Upper lobe of left lung (tissue), 6 donors: ENCODE results near the gene TMEM81. TPM values are rescaled to one million over a fixed set of nuclear protein-coding genes. Genes with fewer than 3 reads are reported as not detected.

Experiments used
- ATAC-seq, 2 donors: fragments of 200-7000 bp; cut with Tn5 transposase; one replicate each; pipeline ENCODE4 v1.9.1; 2022; ENCODE audit warnings: mild to moderate bottlenecking in 2 of 2, moderate library complexity in 2 of 2; ENCODE audit not compliant: low FRiP score in 2 of 2
- DNase-seq, 2 donors: peaks; one replicate each; pipeline ENCODE4 v3.0.0-alpha.2; 2019 to 2020
- H3K27ac ChIP-seq, 4 donors: fragments of 200-600 bp; sonication (generic); one replicate each; pipeline ENCODE4 v1.5.1; 2016 to 2019
- H3K27me3 ChIP-seq, 4 donors: fragments of 200-600 bp; sonication (generic); one replicate each; pipeline ENCODE4 v1.5.1; 2017 to 2019
- H3K36me3 ChIP-seq, 4 donors: fragments of 200-600 bp; sonication (generic); one replicate each; pipeline ENCODE4 v1.5.1; 2016 to 2019
- H3K4me1 ChIP-seq, 4 donors: fragments of 200-600 bp; sonication (generic); one replicate each; pipeline ENCODE4 v1.5.1; 2018 to 2019
- H3K4me3 ChIP-seq, 4 donors: fragments of 200-600 bp; sonication (generic); one replicate each; pipeline ENCODE4 v1.5.1; 2017 to 2019; ENCODE audit warnings: mild to moderate bottlenecking in 2 of 4, moderate library complexity in 1 of 4
- H3K9me3 ChIP-seq, 4 donors: fragments of 200-600 bp; sonication (generic); one replicate each; pipeline ENCODE4 v1.5.1; 2018 to 2019
- CTCF ChIP-seq, 6 experiments: fragments of 450-650 bp in 4 of 6; fragments of 200-600 bp in 2 of 6; sonication (generic) in 2 of 6; IDR thresholded peaks; one replicate each; pipeline ENCODE4 v1.5.1; 2016 to 2019; ENCODE audit warnings: antibody characterized with exemption in 6 of 6
- EP300 ChIP-seq, 4 donors: sonication (generic); formaldehyde crosslinking; IDR thresholded peaks; one replicate each; pipeline ENCODE4 v1.5.1; 2017; ENCODE audit warnings: antibody characterized with exemption in 4 of 4, control low read depth in 2 of 4
- POLR2A ChIP-seq, 4 donors: fragments of 450-650 bp; IDR thresholded peaks; one replicate each; pipeline ENCODE4 v1.5.1; 2016 to 2017; ENCODE audit warnings: antibody characterized with exemption in 4 of 4, mild to moderate bottlenecking in 2 of 4
- POLR2AphosphoS5 ChIP-seq, 2 donors: sonication (generic); formaldehyde crosslinking; IDR thresholded peaks; one replicate each; pipeline ENCODE4 v1.5.1; 2017; ENCODE audit warnings: antibody characterized with exemption in 2 of 2
- WGBS, 2 donors: methylation state at CpG; one replicate each; pipeline ENCODE4 v1.1.5; 2017 to 2018; 5-methylcytosine and 5-hydroxymethylcytosine counted together
- total RNA-seq, 6 donors: library from RNA; depleted of rRNA in 4 of 6; stranded (reverse); fragments of >200 nt in 4 of 6; gene quantifications; one replicate each; pipeline versions ENCODE4 v1.1.0 to v1.2.1, GENCODE V29; 2016 to 2021
- donor health status: DM: no; HTN: no; CAD: no; lungs with moderate emphysema.
- donor health status: DM: no; HTN: yes; CAD: no; lungs with severe emphysema.

TMEM81 gene
- total RNA-seq, 6 donors from 2014 or later = 1.2 to 7.2 (median 2.8) TPM

- WGBS, 2 donors = 76 to 82% methylated on average over 11 to 12 of the region's 13 CpGs
Measured at GRCh38 chr1:205066141-205066818, 18.0 kb downstream of the TMEM81 start.

GRCh38 chr1:205065666-205066065 lies 18.6 kb downstream of the TMEM81 start:
- no peaks in the 10 kb centered on the region for H3K36me3 ChIP-seq
- 83 to 91% methylated on average over 10 to 14 of the region's 14 CpGs for WGBS, 2 donors
- DNase-seq = no peak
- H3K9me3 ChIP-seq = no peaks in the 10 kb centered on the region
- H3K27ac ChIP-seq = no peak overlapping the region
- no peak for ATAC-seq
- H3K27me3 ChIP-seq = no peaks in the 10 kb centered on the region
- TF ChIP-seq POLR2A (IDR thresholded peaks at IDR 0.05) (no peak), CTCF (IDR thresholded peaks at IDR 0.05) (no peak), POLR2AphosphoS5 (IDR thresholded peaks at IDR 0.05) (no peak), EP300 (IDR thresholded peaks at IDR 0.05) (no peak)
- H3K4me3 ChIP-seq = no peak overlapping the region
- H3K4me1 ChIP-seq = peaks cover 0 to 7% (median 6%) of the 10 kb centered on the region in 4 donors

More at GRCh38 chr1:205066141-205066818, 18.0 kb downstream of the TMEM81 start:
- ATAC-seq (no peak), DNase-seq (no peak)
- H3K27me3 ChIP-seq = no peaks in the 10 kb centered on the region
- no peaks in the 10 kb centered on the region for H3K36me3 ChIP-seq
- peaks cover 0 to 7% (median 6%) of the 10 kb centered on the region in 4 donors for H3K4me1 ChIP-seq
- H3K9me3 ChIP-seq = no peaks in the 10 kb centered on the region
- TF ChIP-seq EP300 (IDR thresholded peaks at IDR 0.05) (no peak), POLR2A (IDR thresholded peaks at IDR 0.05) (no peak), POLR2AphosphoS5 (IDR thresholded peaks at IDR 0.05) (no peak), CTCF (IDR thresholded peaks at IDR 0.05) (no peak)
- H3K27ac ChIP-seq = no peak overlapping the region
- H3K4me3 ChIP-seq = no peak overlapping the region

GRCh38 chr1:205064741-205065316 lies 19.4 kb downstream of the TMEM81 start:
- Histone ChIP-seq H3K27ac (no peak overlapping the region), H3K9me3 (no peaks in the 10 kb centered on the region), H3K36me3 (no peaks in the 10 kb centered on the region), H3K4me1 (peaks cover 0 to 7% (median 6%) of the 10 kb centered on the region in 4 donors), H3K27me3 (no peaks in the 10 kb centered on the region), H3K4me3 (no peak overlapping the region)
- no peak for ATAC-seq
- 87 to 93% methylated on average over 6 to 9 of the region's 9 CpGs for WGBS, 2 donors
- no peak for DNase-seq
- TF ChIP-seq POLR2A (IDR thresholded peaks at IDR 0.05) (no peak), POLR2AphosphoS5 (IDR thresholded peaks at IDR 0.05) (no peak), CTCF (IDR thresholded peaks at IDR 0.05) (no peak), EP300 (IDR thresholded peaks at IDR 0.05) (no peak)

GRCh38 chr1:205064301-205064700 lies 20.0 kb downstream of the TMEM81 start:
- DNase-seq = no peak

More at GRCh38 chr1:205064301-205064700, 20.0 kb downstream of the TMEM81 start:
- no peaks in the 10 kb centered on the region for H3K27me3 ChIP-seq
- no peaks in the 10 kb centered on the region for H3K9me3 ChIP-seq
- H3K4me3 ChIP-seq = no peak overlapping the region
- H3K36me3 ChIP-seq = no peaks in the 10 kb centered on the region
- H3K4me1 ChIP-seq = peaks cover 0 to 7% (median 6%) of the 10 kb centered on the region in 4 donors
- WGBS, 2 donors = 87 to 89% methylated on average over 10 to 11 of the region's 11 CpGs
- H3K27ac ChIP-seq = no peak overlapping the region
- TF ChIP-seq POLR2AphosphoS5 (IDR thresholded peaks at IDR 0.05) = no peak
- TF ChIP-seq CTCF (IDR thresholded peaks at IDR 0.05) = no peak
- no peak for TF ChIP-seq EP300 (IDR thresholded peaks at IDR 0.05)
- no peak for TF ChIP-seq POLR2A (IDR thresholded peaks at IDR 0.05)
- no peak for ATAC-seq
